Medulla oblongata (tissue), 1 donor: Measurements from ENCODE around the gene TSGA10IP.

ENCODE experiments used
- DNase-seq: peaks from one replicate; pipeline ENCODE4 v3.0.0-alpha.2; 2015; ENCODE audit errors: extremely low spot score

The TSGA10IP gene

GRCh38 chr11:65977621-65978390, 32.5 kb downstream of the TSGA10IP start:
- DNase-seq = no peak

- DNase-seq = no peak
Observed at GRCh38 chr11:65978391-65979238, 33.3 kb downstream of the TSGA10IP start.

- no peak for DNase-seq
Observed at GRCh38 chr11:65979261-65979759, 34.0 kb downstream of the TSGA10IP start.

GRCh38 chr11:65981101-65981740, 35.9 kb downstream of the TSGA10IP start:
- no peak for DNase-seq

- no peak for DNase-seq
Observed at GRCh38 chr11:65981972-65982823, 36.9 kb downstream of the TSGA10IP start.

- DNase-seq = no peak
Observed at GRCh38 chr11:65982824-65983588, 37.7 kb downstream of the TSGA10IP start.

GRCh38 chr11:65983589-65983987, 38.3 kb downstream of the TSGA10IP start:
- DNase-seq = no peak

GRCh38 chr11:65987336-65987735, 42.1 kb downstream of the TSGA10IP start:
- DNase-seq = no peak

GRCh38 chr11:65988791-65989592, 43.7 kb downstream of the TSGA10IP start:
- peak; percentile 98 for DNase-seq

GRCh38 chr11:65992056-65992455, 46.8 kb downstream of the TSGA10IP start:
- DNase-seq = no peak

- no peak for DNase-seq
Observed at GRCh38 chr11:65997286-65997685, 52.0 kb downstream of the TSGA10IP start.

GRCh38 chr11:66001942-66002647, 56.8 kb downstream of the TSGA10IP start, which contains the start of the genes BANF1 and EIF1AD:
Gene BANF1 (plus strand): TSS chr11:66002503. CDS start chr11:66003251, 748 bp downstream.
Gene EIF1AD (minus strand): TSS chr11:66002157. CDS start chr11:66000389, 1,768 bp downstream.
- DNase-seq = peak; percentile 98

GRCh38 chr11:66002648-66003225, 57.5 kb downstream of the TSGA10IP start:
- no peak for DNase-seq

GRCh38 chr11:66003291-66003690, 58.0 kb downstream of the TSGA10IP start:
- DNase-seq = no peak

- no peak for DNase-seq
Observed at GRCh38 chr11:66004186-66004585, 58.9 kb downstream of the TSGA10IP start.

- no peak for DNase-seq
Observed at GRCh38 chr11:66006134-66006890, 61.0 kb downstream of the TSGA10IP start.

- DNase-seq = no peak
Observed at GRCh38 chr11:66006891-66007176, 61.6 kb downstream of the TSGA10IP start.

GRCh38 chr11:66007201-66007634, 61.9 kb downstream of the TSGA10IP start:
- DNase-seq = no peak
